ENCODE measurements around the gene NEK6.

GRCh38 chr9:124272118-124272517 is 14.4 kb downstream of the NEK6 start:
- TF ChIP-seq RARB (CRISPR knock-in tag; IDR thresholded peaks at IDR 0.05) (no peak), PATZ1 (CRISPR knock-in tag; IDR thresholded peaks at IDR 0.05; ENCODE audit: borderline replicate concordance) (no peak), ARNTL (CRISPR knock-in tag; IDR thresholded peaks at IDR 0.05; ENCODE audit: borderline replicate concordance, low read depth) (no peak), ZNF8 (CRISPR knock-in tag; IDR thresholded peaks at IDR 0.05) (no peak), ZNF70 (CRISPR knock-in tag; IDR thresholded peaks at IDR 0.05) (no peak), TOX (CRISPR knock-in tag; IDR thresholded peaks at IDR 0.05; ENCODE audit: borderline replicate concordance) (no peak), OSR1 (CRISPR knock-in tag; IDR thresholded peaks at IDR 0.05) (no peak)

All from SK-N-SH treated with all-trans-retinoic acid at 6 μM for 48 hours (cell line).